GM23338 (cell line): Measurements from ENCODE around the gene HOXC4. TPM values are rescaled to one million over a fixed set of nuclear protein-coding genes. Genes with fewer than 3 reads are reported as not detected.
A peak's percentile ranks its signal among the peaks of the same experiment; 100 is the strongest.

Experiments
- ATAC-seq: fragments of 200-7000 bp; cut with Tn5 transposase; 3 replicates; pipeline ENCODE4 v1.9.1; 2020
- DNase-seq: peaks from one replicate; pipeline ENCODE4 v3.0.0-alpha.2; 2015; ENCODE audit warnings: low spot score
- H2AFZ ChIP-seq: fragments of 200-600 bp; sonication (generic); 2 replicates; pipeline ENCODE4 v1.8.0; 2016; ENCODE audit warnings: antibody characterized with exemption, mild to moderate bottlenecking, moderate library complexity
- H3F3A ChIP-seq: fragments of 200-600 bp; sonication (generic); replicated peaks from 2 replicates; pipeline ENCODE4 v1.8.0; 2017; ENCODE audit warnings: antibody characterized with exemption, mixed run types, low read depth
- H3K27ac ChIP-seq: fragments of 200-600 bp; sonication (generic); 2 replicates; pipeline ENCODE4 v1.6.1; 2016; ENCODE audit warnings: low read depth
- H3K27me3 ChIP-seq: fragments of 200-600 bp; sonication (generic); 2 replicates; pipeline ENCODE4 v1.8.0; 2016; ENCODE audit warnings: mild to moderate bottlenecking, mixed run types, moderate library complexity; ENCODE audit not compliant: insufficient read depth
- H3K36me3 ChIP-seq: fragments of 200-600 bp; sonication (generic); 2 replicates; pipeline ENCODE4 v1.8.0; 2016; ENCODE audit warnings: mild to moderate bottlenecking; ENCODE audit not compliant: insufficient read depth
- H3K4me1 ChIP-seq: fragments of 200-600 bp; sonication (generic); 2 replicates; pipeline ENCODE4 v1.8.0; 2016; ENCODE audit warnings: mild to moderate bottlenecking, moderate library complexity; ENCODE audit not compliant: insufficient read depth
- H3K4me2 ChIP-seq: fragments of 200-600 bp; sonication (generic); 2 replicates; pipeline ENCODE4 v1.7.1; 2017; ENCODE audit warnings: mixed run types
- H3K4me3 ChIP-seq: fragments of 200-600 bp; sonication (generic); 2 replicates; pipeline ENCODE4 v1.6.1; 2016; ENCODE audit warnings: mixed run types
- H3K79me2 ChIP-seq: fragments of 200-600 bp; sonication (generic); replicated peaks from 2 replicates; pipeline ENCODE4 v1.8.0; 2017; ENCODE audit warnings: mild to moderate bottlenecking; ENCODE audit not compliant: insufficient read depth
- H3K9me2 ChIP-seq: fragments of 200-600 bp; sonication (generic); 2 replicates; pipeline ENCODE4 v1.8.0; 2017; ENCODE audit not compliant: insufficient read depth
- H4K20me1 ChIP-seq: fragments of 200-600 bp; sonication (generic); replicated peaks from 2 replicates; pipeline ENCODE4 v1.8.0; 2017; ENCODE audit warnings: mild to moderate bottlenecking; ENCODE audit not compliant: insufficient read depth
- H3K27ac Mint-ChIP-seq: 2 replicates; pipeline ENCODE4 v1.8.0; 2020; ENCODE audit warnings: inconsistent platforms, mild to moderate bottlenecking, moderate library complexity, mixed read lengths
- H3K27me3 Mint-ChIP-seq: 3 replicates; pipeline ENCODE4 v1.8.0; 2022; ENCODE audit warnings: low read depth, mild to moderate bottlenecking, moderate library complexity, mixed read lengths, inconsistent platforms; ENCODE audit not compliant: insufficient read depth, poor library complexity
- H3K36me3 Mint-ChIP-seq: 3 replicates; pipeline ENCODE4 v1.8.0; 2021; ENCODE audit warnings: low read depth, mild to moderate bottlenecking, inconsistent platforms, moderate library complexity, mixed read lengths
- H3K4me1 Mint-ChIP-seq: 3 replicates; pipeline ENCODE4 v1.8.0; 2020; ENCODE audit warnings: mild to moderate bottlenecking, inconsistent platforms, mixed read lengths
- H3K4me3 Mint-ChIP-seq: 3 replicates; pipeline ENCODE4 v1.8.0; 2021; ENCODE audit warnings: moderate library complexity, mild to moderate bottlenecking, inconsistent platforms, mixed read lengths
- H3K9me3 Mint-ChIP-seq: 3 replicates; pipeline ENCODE4 v1.8.0; 2020; ENCODE audit warnings: moderate library complexity, mild to moderate bottlenecking, inconsistent platforms, mixed read lengths
- CREB1 ChIP-seq: fragments of 250-450 bp; sonication (Bioruptor Pico); IDR thresholded peaks from 2 replicates; pipeline ENCODE4 v1.5.0; 2020; ENCODE audit warnings: low read depth, mild to moderate bottlenecking, moderate library complexity
- CTCF ChIP-seq, 2 experiments: fragments of 200-600 bp in 1 of 2; sonication (generic) in 1 of 2; conservative IDR thresholded peaks; 2 replicates each; pipeline versions ENCODE4 v1.5.1 to v1.6.1; 2016 to 2017; ENCODE audit warnings: antibody characterized with exemption in 2 of 2, low read depth in 2 of 2, mild to moderate bottlenecking in 2 of 2, moderate library complexity in 1 of 2
- ETS1 ChIP-seq: IDR thresholded peaks from 2 replicates; pipeline ENCODE4 v1.6.1; 2016; ENCODE audit warnings: antibody characterized with exemption
- EZH2 ChIP-seq: fragments of 200-600 bp; sonication (generic); IDR thresholded peaks from one replicate; pipeline ENCODE4 v1.8.0; 2017; ENCODE audit warnings: antibody characterized with exemption, mild to moderate bottlenecking, low read depth; ENCODE audit not compliant: unreplicated experiment
- EZH2phosphoT487 ChIP-seq: fragments of 200-600 bp; sonication (generic); IDR thresholded peaks from one replicate; pipeline ENCODE4 v1.8.1; 2018; ENCODE audit warnings: antibody characterized with exemption; ENCODE audit not compliant: unreplicated experiment
- JUNB ChIP-seq: IDR thresholded peaks from one replicate; pipeline ENCODE4 v1.6.1; 2016; ENCODE audit warnings: antibody characterized with exemption; ENCODE audit not compliant: unreplicated experiment
- NANOG ChIP-seq: IDR thresholded peaks from 2 replicates; pipeline ENCODE4 v1.6.1; 2016; ENCODE audit warnings: antibody characterized with exemption, borderline replicate concordance
- POLR2AphosphoS5 ChIP-seq: IDR thresholded peaks from 2 replicates; pipeline ENCODE4 v1.6.1; 2016; ENCODE audit warnings: antibody characterized with exemption, low read depth
- REST ChIP-seq: IDR thresholded peaks from one replicate; pipeline ENCODE4 v1.6.1; 2018; ENCODE audit warnings: antibody characterized with exemption; ENCODE audit not compliant: unreplicated experiment
- STAT1 ChIP-seq: IDR thresholded peaks from one replicate; pipeline ENCODE4 v1.6.1; 2016; ENCODE audit warnings: antibody characterized with exemption; ENCODE audit not compliant: unreplicated experiment
- ZNF331 ChIP-seq: fragments of 250-450 bp; sonication (Bioruptor Pico); IDR thresholded peaks from 2 replicates; pipeline ENCODE4 v1.5.0; 2020; ENCODE audit warnings: low read depth, mild to moderate bottlenecking, moderate library complexity
- ZNF462 ChIP-seq: fragments of 250-450 bp; sonication (Bioruptor Pico); IDR thresholded peaks from 2 replicates; pipeline ENCODE4 v1.5.0; 2020; ENCODE audit warnings: mild to moderate bottlenecking, moderate library complexity
- polyA plus RNA-seq: library from polyadenylated mRNA; unstranded; fragments of >200 nt; fragmentation: Nextera tagmentation; extraction: Ambion mirVana; gene quantifications from 2 replicates; pipeline ENCODE4 v1.2.1, GENCODE V29; 2016
- total RNA-seq: library from RNA; depleted of rRNA; stranded (reverse); fragments of >200 nt; shearing (Covaris generic); gene quantifications from 2 replicates; pipeline ENCODE4 v1.2.3, GENCODE V29; 2014

The HOXC4 gene
- total and polyA plus RNA-seq, 2 experiments from 2014 or later: not detected

GRCh38 chr12:54049108-54049507 is 4.5 kb upstream of the HOXC4 start (continued):
- TF ChIP-seq ETS1 (no peak), STAT1 (no peak), CTCF (conservative IDR thresholded peaks at IDR 0.05; ENCODE audit: low read depth in 2 of 2) (no peak), EZH2phosphoT487 (no peak), EZH2 (no peak), NANOG (no peak), ZNF331 (CRISPR knock-in tag) (no peak), REST (no peak), CREB1 (CRISPR knock-in tag) (no peak), POLR2AphosphoS5 (no peak), JUNB (no peak)

- Histone ChIP-seq H3K4me1 (peaks cover 74% of the 10 kb centered on the region), H3K4me2 (peak overlapping the region; percentile 55; the same call in 1 of the 2 replicates), H3K36me3 (peaks cover 3% of the 10 kb centered on the region; the same call in 1 of the 2 replicates), H2AFZ (no peak overlapping the region), H3F3A (peaks cover 57% of the 10 kb centered on the region), H3K79me2 (no peaks in the 10 kb centered on the region), H4K20me1 (peaks cover 59% of the 10 kb centered on the region), H3K4me3 (no peak overlapping the region), H3K27me3 (peaks cover 100% of the 10 kb centered on the region), H3K27ac (no peak overlapping the region), H3K9me2 (no peaks in the 10 kb centered on the region)
- H3K4me1 Mint-ChIP-seq: peaks cover 35% of the 10 kb centered on the region
- H3K4me3 Mint-ChIP-seq: no peak overlapping the region
- peaks cover 99% of the 10 kb centered on the region for H3K27me3 Mint-ChIP-seq
- ATAC-seq (no peak), DNase-seq (no peak)
- no peaks in the 10 kb centered on the region for H3K36me3 Mint-ChIP-seq
- H3K9me3 Mint-ChIP-seq: no peaks in the 10 kb centered on the region; the same call in 2 of the 3 replicates
- no peak for TF ChIP-seq ZNF462 (CRISPR knock-in tag)
- H3K27ac Mint-ChIP-seq: no peak overlapping the region
Measured at GRCh38 chr12:54050482-54050810, 3.2 kb upstream of the HOXC4 start.
